HFFc6 (cell line): ENCODE measurements around the gene SPNS3. TPM values are rescaled to one million over a fixed set of nuclear protein-coding genes. Genes with fewer than 3 reads are reported as not detected.

Source experiments
- DNase-seq: peaks from one replicate; pipeline ENCODE4 v3.0.0-alpha.2; 2018
- H3K27ac Mint-ChIP-seq: 2 replicates; pipeline ENCODE4 v1.8.0; 2020; ENCODE audit warnings: mild to moderate bottlenecking, mixed read lengths
- H3K27me3 Mint-ChIP-seq: 2 replicates; pipeline ENCODE4 v1.8.0; 2021; ENCODE audit warnings: mild to moderate bottlenecking, moderate library complexity, mixed read lengths; ENCODE audit not compliant: insufficient read depth
- H3K36me3 Mint-ChIP-seq: 2 replicates; pipeline ENCODE4 v1.8.0; 2021; ENCODE audit warnings: low read depth, mixed read lengths
- H3K4me1 Mint-ChIP-seq: 2 replicates; pipeline ENCODE4 v1.8.0; 2020; ENCODE audit warnings: low read depth, mixed read lengths
- H3K4me3 Mint-ChIP-seq: 2 replicates; pipeline ENCODE4 v1.8.0; 2020; ENCODE audit warnings: mild to moderate bottlenecking, moderate library complexity, mixed read lengths
- H3K9me3 Mint-ChIP-seq: 2 replicates; pipeline ENCODE4 v1.8.0; 2020; ENCODE audit warnings: mild to moderate bottlenecking, mixed read lengths
- CTCF ChIP-seq: fragments of 200-600 bp; sonication (generic); IDR thresholded peaks from 2 replicates; pipeline ENCODE4 v1.5.0; 2021; ENCODE audit warnings: antibody characterized with exemption, mild to moderate bottlenecking
- total RNA-seq, 6 experiments: library from RNA; stranded (reverse); fragmentation: NEBNext Ultra II Directional; extraction: Animal tissue kit (Norgen Biotek cat#: 25700); gene quantifications; 2 replicates in 1 of 6; 3 replicates in 5 of 6; pipeline ENCODE4 v1.2.3, GENCODE V29; 2021

The SPNS3 gene
- total RNA-seq, 6 experiments from 2014 or later: not detected

GRCh38 chr17:4522661-4523060, 88.9 kb downstream of the SPNS3 start:
- Mint-ChIP-seq H3K4me3 (no peak overlapping the region), H3K36me3 (no peaks in the 10 kb centered on the region), H3K27ac (no peak overlapping the region), H3K27me3 (peaks cover 34% of the 10 kb centered on the region), H3K4me1 (peaks cover 7% of the 10 kb centered on the region; the same call in 1 of the 2 replicates), H3K9me3 (peaks cover 4% of the 10 kb centered on the region; the same call in 1 of the 2 replicates)
- no peak for DNase-seq
- no peak for TF ChIP-seq CTCF

DNA sequence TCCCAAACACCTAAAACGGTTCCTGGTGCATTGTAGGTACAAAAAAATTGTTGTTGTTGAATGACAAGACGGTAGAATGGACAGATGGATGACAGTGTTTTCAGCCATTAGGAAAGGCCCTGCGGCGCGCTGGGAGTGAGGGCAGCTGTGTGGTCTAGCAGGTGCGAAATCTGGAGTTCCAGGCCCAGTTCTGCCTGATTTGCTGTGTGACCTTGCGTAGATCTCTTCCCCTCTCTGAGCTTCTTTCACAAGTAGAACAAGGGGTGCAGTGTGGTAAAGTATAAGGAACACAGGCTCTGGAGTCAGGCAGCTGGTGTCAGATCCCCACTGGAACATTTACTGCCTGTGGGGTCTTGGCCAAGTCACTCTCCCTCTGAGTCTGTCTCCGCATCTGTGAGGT, 90.2 kb downstream of the SPNS3 start:
- Mint-ChIP-seq H3K27ac (no peak overlapping the region), H3K4me3 (no peak overlapping the region)
- TF ChIP-seq CTCF: no peak

GRCh38 chr17:4525691-4526397, 92.1 kb downstream of the SPNS3 start:
- no peaks in the 10 kb centered on the region for H3K36me3 Mint-ChIP-seq
- no peak for TF ChIP-seq CTCF
- no peaks in the 10 kb centered on the region for H3K9me3 Mint-ChIP-seq
- H3K4me3 Mint-ChIP-seq: no peak overlapping the region
- peaks cover 21% of the 10 kb centered on the region for H3K27me3 Mint-ChIP-seq
- no peak overlapping the region for H3K27ac Mint-ChIP-seq
- H3K4me1 Mint-ChIP-seq: peaks cover 7% of the 10 kb centered on the region; the same call in 1 of the 2 replicates
- DNase-seq: no peak

More for the DNA sequence above, 90.2 kb downstream of the SPNS3 start:
- no peak for DNase-seq
- peaks cover 7% of the 10 kb centered on the region; the same call in 1 of the 2 replicates for H3K4me1 Mint-ChIP-seq
- H3K36me3 Mint-ChIP-seq: no peaks in the 10 kb centered on the region
- peaks cover 29% of the 10 kb centered on the region for H3K27me3 Mint-ChIP-seq
- H3K9me3 Mint-ChIP-seq: no peaks in the 10 kb centered on the region

GRCh38 chr17:4527134-4527533, 93.4 kb downstream of the SPNS3 start:
- no peaks in the 10 kb centered on the region for H3K9me3 Mint-ChIP-seq
- no peaks in the 10 kb centered on the region for H3K4me1 Mint-ChIP-seq
- no peak overlapping the region for H3K4me3 Mint-ChIP-seq
- H3K27ac Mint-ChIP-seq: no peak overlapping the region
- H3K27me3 Mint-ChIP-seq: peaks cover 27% of the 10 kb centered on the region
- H3K36me3 Mint-ChIP-seq: no peaks in the 10 kb centered on the region
- no peak for TF ChIP-seq CTCF
- DNase-seq: no peak

DNA sequence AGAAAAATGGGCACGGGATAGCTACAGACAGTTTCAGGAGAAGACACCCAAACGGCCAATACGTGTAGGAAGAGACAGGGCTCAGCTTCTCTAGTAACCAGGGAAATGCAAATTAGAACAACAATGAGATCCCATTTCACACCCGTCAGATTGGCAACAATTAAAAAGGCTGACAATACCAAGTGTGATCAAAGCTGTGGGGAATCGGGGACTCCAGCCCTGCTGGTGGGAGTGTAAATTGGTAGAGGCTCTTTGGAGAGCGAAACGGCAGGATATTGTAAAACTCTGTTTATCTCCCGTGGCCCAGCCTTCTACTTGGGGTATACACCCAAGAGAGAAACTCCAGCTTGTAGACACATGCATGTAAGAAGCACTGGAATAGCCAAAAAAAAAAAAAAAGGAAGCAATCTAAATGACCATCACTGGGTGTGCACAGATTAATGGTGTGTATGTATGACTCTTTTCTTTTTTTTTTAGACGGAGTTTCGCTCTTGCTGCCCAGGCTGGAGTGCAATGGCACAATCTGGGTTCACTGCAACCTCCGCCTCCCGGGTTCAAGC, 93.9 kb downstream of the SPNS3 start:
- Mint-ChIP-seq H3K27ac (no peak overlapping the region), H3K4me1 (no peaks in the 10 kb centered on the region), H3K36me3 (no peaks in the 10 kb centered on the region), H3K27me3 (peaks cover 30% of the 10 kb centered on the region), H3K9me3 (no peaks in the 10 kb centered on the region), H3K4me3 (no peak overlapping the region)
- TF ChIP-seq CTCF: no peak
- no peak for DNase-seq
